Endothelial cell of umbilical vein (primary cell): Measurements from ENCODE around the gene TOMM7. TPM values are rescaled to one million over a fixed set of nuclear protein-coding genes. Genes with fewer than 3 reads are reported as not detected.

Experiments used
- BruUV-seq: library from RNA; stranded (reverse); fragments of 400-500 nt; replicated peaks from 2 replicates; lab custom pipeline; 2021; lab: Mats Ljungman, UMichigan
- CTCF ChIA-PET: fragments of 300-600, 350-600 bp; sonication (Branson Sonifier 250); formaldehyde crosslinking; loops from one replicate; lab custom pipeline; 2021; ENCODE audit warnings: antibody characterized with exemption, inconsistent platforms; lab: Charles Lee
- POLR2A ChIA-PET: fragments of 300-600, 350-600 bp; sonication (Branson Sonifier 250); formaldehyde crosslinking; loops from one replicate; lab custom pipeline; 2021; ENCODE audit warnings: antibody characterized with exemption, inconsistent platforms; lab: Charles Lee
- DNase-seq: peaks from one replicate; pipeline ENCODE4 v3.0.0-alpha.2; 2011; ENCODE audit warnings: low read depth, low spot score
- FAIRE-seq: peaks from 2 replicates; lab custom pipeline; 2011; peaks lifted over from hg19 to GRCh38; lab: Jason Lieb, UNC
- H2AFZ ChIP-seq: 2 replicates; pipeline ENCODE4 v1.6.0; 2012; ENCODE audit warnings: low read depth, low read length, control low read depth, inconsistent platforms
- H3K27ac ChIP-seq: 2 replicates; pipeline ENCODE4 v1.5.1; 2011; ENCODE audit warnings: low read depth, mild to moderate bottlenecking, control low read depth, low read length, moderate library complexity; ENCODE audit not compliant: insufficient read depth
- H3K27me3 ChIP-seq, 2 experiments: 2 replicates each; pipeline versions ENCODE4 v1.6.0 to v1.6.1; 2011; ENCODE audit warnings: low read length in 2 of 2, mixed read lengths in 1 of 2; ENCODE audit not compliant: control insufficient read depth in 2 of 2, insufficient read depth in 2 of 2
- H3K36me3 ChIP-seq, 2 experiments: 2 replicates in 1 of 2; 3 replicates in 1 of 2; pipeline ENCODE4 v1.5.1; 2011; ENCODE audit warnings: low read length in 2 of 2, mild to moderate bottlenecking in 1 of 2, moderate library complexity in 1 of 2; ENCODE audit not compliant: control insufficient read depth in 2 of 2, insufficient read depth in 2 of 2; ENCODE audit errors: extremely low read depth in 1 of 2
- H3K4me1 ChIP-seq: 3 replicates; pipeline ENCODE4 v1.5.1; 2011; ENCODE audit warnings: mild to moderate bottlenecking, low read length; ENCODE audit not compliant: control insufficient read depth, insufficient read depth; ENCODE audit errors: extremely low read depth
- H3K4me2 ChIP-seq: 2 replicates; pipeline ENCODE4 v1.6.1; 2011; ENCODE audit warnings: low read length, control low read depth, mixed read lengths; ENCODE audit not compliant: insufficient read depth
- H3K4me3 ChIP-seq, 3 experiments: fragments of 200-600 bp in 1 of 3; sonication (generic), shearing (Covaris generic) in 1 of 3; replicated peaks in 1 of 3; 2 replicates each; pipeline ENCODE4 v1.5.1; 2011 to 2016; ENCODE audit warnings: control low read depth in 3 of 3, low read length in 3 of 3, mild to moderate bottlenecking in 2 of 3, inconsistent platforms in 1 of 3, low read depth in 1 of 3, moderate library complexity in 1 of 3; ENCODE audit not compliant: insufficient read depth in 1 of 3
- H3K79me2 ChIP-seq: 2 replicates; pipeline ENCODE4 v1.6.0; 2012; ENCODE audit warnings: low read length, inconsistent platforms; ENCODE audit not compliant: control insufficient read depth, insufficient read depth
- H3K9ac ChIP-seq: replicated peaks from 2 replicates; pipeline ENCODE3; 2011; ENCODE audit warnings: low read length, control low read depth; ENCODE audit not compliant: insufficient read depth; ENCODE audit errors: extremely low read depth
- H3K9me1 ChIP-seq: replicated peaks from 3 replicates; pipeline ENCODE4 v1.6.0; 2011; ENCODE audit warnings: mild to moderate bottlenecking, low read length; ENCODE audit not compliant: control insufficient read depth, insufficient read depth; ENCODE audit errors: extremely low read depth
- H3K9me3 ChIP-seq: replicated peaks from 2 replicates; pipeline ENCODE4 v1.5.1; 2012; ENCODE audit warnings: low read length, inconsistent platforms; ENCODE audit not compliant: control insufficient read depth, insufficient read depth
- H4K20me1 ChIP-seq: replicated peaks from 2 replicates; pipeline ENCODE3; 2011; ENCODE audit warnings: mild to moderate bottlenecking, low read length; ENCODE audit not compliant: control insufficient read depth, insufficient read depth; ENCODE audit errors: extremely low read depth
- CTCF ChIP-seq, 2 donors: IDR thresholded peaks; 1 replicate in 1 of 2; 2 replicates in 1 of 2; pipeline ENCODE4 v1.5.1; 2011; ENCODE audit warnings: low read length in 2 of 2, mild to moderate bottlenecking in 2 of 2, moderate library complexity in 2 of 2, control low read depth in 1 of 2, inconsistent platforms in 1 of 2, low read depth in 1 of 2; ENCODE audit not compliant: insufficient read depth in 1 of 2; ENCODE audit errors: extremely low read depth in 1 of 2
- EZH2 ChIP-seq: IDR thresholded peaks from 2 replicates; pipeline ENCODE4 v1.6.1; 2012; ENCODE audit warnings: borderline replicate concordance, low read depth, mild to moderate bottlenecking, moderate library complexity, low read length, inconsistent platforms; ENCODE audit not compliant: severe bottlenecking
- FOS ChIP-seq: IDR thresholded peaks from 2 replicates; pipeline ENCODE4 v1.6.1; 2011; ENCODE audit warnings: mild to moderate bottlenecking, low read length, moderate library complexity, borderline replicate concordance; ENCODE audit not compliant: insufficient read depth
- GATA2 ChIP-seq: IDR thresholded peaks from 2 replicates; pipeline ENCODE4 v1.7.0; 2011; ENCODE audit warnings: low read depth, mild to moderate bottlenecking, moderate library complexity, mixed read lengths, low read length; ENCODE audit not compliant: insufficient read length, insufficient read depth
- JUN ChIP-seq: IDR thresholded peaks from 2 replicates; pipeline ENCODE4 v1.6.1; 2011; ENCODE audit warnings: borderline replicate concordance, low read depth; ENCODE audit not compliant: insufficient read length, insufficient read depth
- MAX ChIP-seq: IDR thresholded peaks from 2 replicates; pipeline ENCODE4 v1.6.1; 2011; ENCODE audit not compliant: insufficient read depth, insufficient read length
- MYC ChIP-seq: IDR thresholded peaks from one replicate; pipeline ENCODE4 v1.6.1; 2011; ENCODE audit warnings: mild to moderate bottlenecking, low read depth, low read length
- POLR2A ChIP-seq: IDR thresholded peaks from 2 replicates; pipeline ENCODE4 v1.6.1; 2012; ENCODE audit warnings: low read depth, mild to moderate bottlenecking, control low read depth, low read length
- POLR2AphosphoS5 ChIP-seq: IDR thresholded peaks from 2 replicates; pipeline ENCODE4 v1.6.1; 2012; ENCODE audit warnings: low read depth, mild to moderate bottlenecking, control low read depth, low read length, moderate library complexity; ENCODE audit not compliant: insufficient read depth
- dilution Hi-C: fragments of 300-500 bp; cut with MboI; formaldehyde crosslinking; loops from one replicate; pipeline ENCODE4 v1.15.0; 2019; ENCODE audit warnings: low sequenced_read_pairs; ENCODE audit not compliant: extremely low pct_ligation_motif_present
- intact Hi-C: fragments of 100-400 bp; cut with micrococcal nuclease; formaldehyde crosslinking; loops from one replicate; pipeline ENCODE4 v1.10.0; 2022
- polyA plus RNA-seq, 4 experiments: library from polyadenylated mRNA; depleted of rRNA in 3 of 4; stranded (reverse) in 3 of 4; unstranded in 1 of 4; fragments of >200 nt; gene quantifications; 2 replicates each; pipeline versions ENCODE4 v1.2.1 to v1.2.3, GENCODE V29; 2011 to 2012; ENCODE audit warnings: missing spikeins in 1 of 4
- total RNA-seq: library from RNA; stranded (reverse); gene quantifications from 2 replicates; pipeline ENCODE4 v1.2.3, GENCODE V29; 2021

Gene TOMM7
- total and polyA plus RNA-seq, 2 donors (not counting 3 experiments of a cell fraction or from before 2014, with no cell fraction given): 185 to 528 TPM

- Histone ChIP-seq H3K4me2 (no peak overlapping the region), H3K9ac (no peak overlapping the region), H3K4me3 (no peak overlapping the region), H3K36me3 (no peaks in the 10 kb centered on the region), H3K9me1 (no peaks in the 10 kb centered on the region), H3K4me1 (no peaks in the 10 kb centered on the region), H3K27ac (no peak overlapping the region), H3K9me3 (no peaks in the 10 kb centered on the region), H2AFZ (no peak overlapping the region), H3K79me2 (no peaks in the 10 kb centered on the region), H3K27me3 (peaks cover 4% of the 10 kb centered on the region in 2 experiments), H4K20me1 (no peaks in the 10 kb centered on the region)
- ChIA-PET POLR2A (no interaction called here), CTCF (interaction anchor here (1.8 kb wide), 1 partner anchor 61 kb away, joined by 5 read pairs; no protein-coding TSS in a partner anchor)
- no peak for TF ChIP-seq MYC
- TF ChIP-seq CTCF (IDR thresholded peaks at IDR 0.05; ENCODE audit: extremely low read depth in 1 of 2, insufficient read depth in 1 of 2, low read depth in 1 of 2, low read length in 2 of 2): no peak
- no peak for TF ChIP-seq JUN
- TF ChIP-seq POLR2A: no peak
- TF ChIP-seq FOS: no peak
- TF ChIP-seq GATA2: no peak
- no peak for TF ChIP-seq POLR2AphosphoS5
- no peak for TF ChIP-seq EZH2
- no peak for TF ChIP-seq MAX
- dilution Hi-C loops (no loop called here), intact Hi-C loops (no loop called here)
- DNase-seq (no peak), FAIRE-seq (no peak)
- no TSS peak for BruUV-seq
These were observed 20.3 kb upstream of the TOMM7 start for GRCh38 chr7:22842973-22843372.
